OCI-LY3 (cell line): ENCODE results near the gene GRAMD1B.

Experiments used
- H2AFZ ChIP-seq: fragments of 200-600, 300-600 bp; shearing (Covaris generic); 2 replicates; pipeline ENCODE4 v1.6.0; 2014; ENCODE audit warnings: antibody characterized with exemption, low read depth, low read length
- H3K27ac ChIP-seq: fragments of 200-600, 300-600 bp; sonication (generic); 2 replicates; pipeline ENCODE4 v1.5.1; 2014; ENCODE audit warnings: mild to moderate bottlenecking, low read length, moderate library complexity, mixed read lengths
- H3K27me3 ChIP-seq: fragments of 200-600, 300-600 bp; sonication (generic); 2 replicates; pipeline ENCODE4 v1.6.1; 2014; ENCODE audit warnings: low read depth, low read length, mixed read lengths
- H3K36me3 ChIP-seq: fragments of 200-600, 300-600 bp; sonication (generic); replicated peaks from 2 replicates; pipeline ENCODE3; 2014; ENCODE audit warnings: low read depth, low read length, mixed read lengths
- H3K4me1 ChIP-seq: fragments of 300-600, 200-600 bp; sonication (generic); 2 replicates; pipeline ENCODE4 v1.6.1; 2014; ENCODE audit warnings: low read length, mixed read lengths
- H3K4me2 ChIP-seq: fragments of 200-600, 300-600 bp; sonication (generic); 2 replicates; pipeline ENCODE4 v1.6.1; 2014; ENCODE audit warnings: low read length, mixed read lengths
- H3K4me3 ChIP-seq: fragments of 300-600, 200-600 bp; sonication (generic); 2 replicates; pipeline ENCODE4 v1.5.1; 2014; ENCODE audit warnings: antibody characterized with exemption, mild to moderate bottlenecking, low read length, moderate library complexity
- H3K79me2 ChIP-seq: fragments of 300-600, 200-600 bp; shearing (Covaris generic); 2 replicates; pipeline ENCODE4 v1.6.1; 2014; ENCODE audit warnings: mild to moderate bottlenecking, low read length, mixed read lengths
- H3K9ac ChIP-seq: fragments of 300-600, 200-600 bp; shearing (Covaris generic); 2 replicates; pipeline ENCODE4 v1.6.0; 2014; ENCODE audit warnings: mild to moderate bottlenecking, low read length, moderate library complexity
- H3K9me3 ChIP-seq: fragments of 200-600, 300-600 bp; shearing (Covaris generic); 2 replicates; pipeline ENCODE4 v1.6.1; 2014; ENCODE audit warnings: low read length, mixed read lengths; ENCODE audit not compliant: insufficient read depth
- H4K20me1 ChIP-seq: fragments of 200-600, 300-600 bp; sonication (generic); 2 replicates; pipeline ENCODE4 v1.6.1; 2016; ENCODE audit warnings: low read length, mixed read lengths; ENCODE audit not compliant: insufficient read depth
- EZH2phosphoT487 ChIP-seq: fragments of 200-600 bp; shearing (Covaris generic); IDR thresholded peaks from 2 replicates; pipeline ENCODE4 v1.6.1; 2018; ENCODE audit warnings: antibody characterized with exemption, mixed run types, low read depth
- TF ChIP-seq, protein P1 (sequence below): fragments of 200-600, 300-600 bp; sonication (generic); IDR thresholded peaks from 2 replicates; pipeline ENCODE4 v1.5.1; 2014; ENCODE audit warnings: antibody characterized with exemption, low read length, low read depth

Gene GRAMD1B

DNA sequence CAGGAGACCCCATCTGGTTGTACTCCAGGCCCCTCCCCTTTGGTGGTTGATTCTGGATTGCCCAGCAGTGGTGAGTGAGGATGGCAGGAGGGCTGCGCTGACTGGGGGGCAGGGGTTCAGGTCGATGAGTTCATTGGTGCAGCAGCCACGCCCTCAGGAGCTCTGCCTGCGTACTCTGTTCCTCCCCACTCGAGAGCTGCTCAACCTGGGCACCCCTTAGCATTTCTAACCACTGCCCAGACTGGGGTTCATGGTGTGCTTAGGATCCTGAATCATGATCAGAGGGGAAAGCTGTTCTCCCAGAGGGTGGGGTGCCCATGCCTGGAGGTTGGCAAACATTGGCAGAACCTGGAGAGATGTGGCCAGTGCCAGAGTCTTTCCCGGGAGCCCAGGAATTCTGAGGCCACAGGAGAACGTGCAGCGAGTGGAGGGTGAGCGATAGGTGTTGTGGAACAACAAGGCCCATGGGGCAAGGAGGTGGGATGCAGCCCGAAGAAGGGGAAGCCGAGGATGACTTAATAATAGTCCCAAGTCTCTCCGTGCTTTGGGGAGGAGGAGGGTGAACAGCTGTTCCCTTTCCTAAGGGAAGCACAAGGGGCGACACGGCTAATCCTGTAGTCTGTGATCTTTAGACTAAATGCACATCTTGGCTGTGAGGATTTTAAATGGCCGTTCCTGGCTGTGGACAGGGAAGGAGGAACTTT is 148.9 kb downstream of the GRAMD1B start:
- Histone ChIP-seq H3K36me3 (no peaks in the 10 kb centered on the region), H4K20me1 (peaks cover 13% of the 10 kb centered on the region; the same call in 1 of the 2 replicates), H3K27me3 (0 out of 2 replicates have a peak, but pooled peaks cover 8% of the 10 kb centered on the region), H3K9ac (no peak overlapping the region), H3K79me2 (no peaks in the 10 kb centered on the region), H3K27ac (no peak overlapping the region), H2AFZ (no peak overlapping the region), H3K9me3 (no peaks in the 10 kb centered on the region), H3K4me3 (no peak overlapping the region), H3K4me2 (no peak overlapping the region), H3K4me1 (peaks cover 13% of the 10 kb centered on the region)
- TF ChIP-seq EZH2phosphoT487 = no peak
- TF ChIP-seq, protein P1, sequence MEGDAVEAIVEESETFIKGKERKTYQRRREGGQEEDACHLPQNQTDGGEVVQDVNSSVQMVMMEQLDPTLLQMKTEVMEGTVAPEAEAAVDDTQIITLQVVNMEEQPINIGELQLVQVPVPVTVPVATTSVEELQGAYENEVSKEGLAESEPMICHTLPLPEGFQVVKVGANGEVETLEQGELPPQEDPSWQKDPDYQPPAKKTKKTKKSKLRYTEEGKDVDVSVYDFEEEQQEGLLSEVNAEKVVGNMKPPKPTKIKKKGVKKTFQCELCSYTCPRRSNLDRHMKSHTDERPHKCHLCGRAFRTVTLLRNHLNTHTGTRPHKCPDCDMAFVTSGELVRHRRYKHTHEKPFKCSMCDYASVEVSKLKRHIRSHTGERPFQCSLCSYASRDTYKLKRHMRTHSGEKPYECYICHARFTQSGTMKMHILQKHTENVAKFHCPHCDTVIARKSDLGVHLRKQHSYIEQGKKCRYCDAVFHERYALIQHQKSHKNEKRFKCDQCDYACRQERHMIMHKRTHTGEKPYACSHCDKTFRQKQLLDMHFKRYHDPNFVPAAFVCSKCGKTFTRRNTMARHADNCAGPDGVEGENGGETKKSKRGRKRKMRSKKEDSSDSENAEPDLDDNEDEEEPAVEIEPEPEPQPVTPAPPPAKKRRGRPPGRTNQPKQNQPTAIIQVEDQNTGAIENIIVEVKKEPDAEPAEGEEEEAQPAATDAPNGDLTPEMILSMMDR = no peak

DNA sequence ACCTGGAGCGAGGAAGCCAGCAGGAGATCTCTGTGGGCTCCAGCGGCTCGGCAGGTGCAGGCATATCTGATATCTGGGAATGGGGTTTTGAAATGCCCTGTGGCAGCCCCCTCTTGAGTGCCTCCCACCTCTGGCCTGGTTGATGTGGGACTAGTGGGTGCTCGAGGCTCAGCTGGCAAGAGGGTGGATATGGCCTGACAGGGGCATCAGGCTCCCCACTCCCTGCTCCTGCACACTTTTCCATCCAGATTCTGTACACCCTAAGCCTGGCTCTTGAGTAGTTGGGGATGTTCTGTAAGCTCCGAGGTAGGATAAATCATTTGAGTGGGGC is 149.4 kb downstream of the GRAMD1B start:
- Histone ChIP-seq H3K4me2 (no peak overlapping the region), H3K4me1 (peaks cover 13% of the 10 kb centered on the region), H3K27ac (no peak overlapping the region), H3K36me3 (no peaks in the 10 kb centered on the region), H3K27me3 (0 out of 2 replicates have a peak, but pooled peaks cover 8% of the 10 kb centered on the region), H3K4me3 (no peak overlapping the region), H3K9ac (no peak overlapping the region), H2AFZ (no peak overlapping the region), H3K79me2 (no peaks in the 10 kb centered on the region), H4K20me1 (peaks cover 13% of the 10 kb centered on the region; the same call in 1 of the 2 replicates), H3K9me3 (no peaks in the 10 kb centered on the region)
- TF ChIP-seq, protein P1 = no peak
- no peak for TF ChIP-seq EZH2phosphoT487

DNA sequence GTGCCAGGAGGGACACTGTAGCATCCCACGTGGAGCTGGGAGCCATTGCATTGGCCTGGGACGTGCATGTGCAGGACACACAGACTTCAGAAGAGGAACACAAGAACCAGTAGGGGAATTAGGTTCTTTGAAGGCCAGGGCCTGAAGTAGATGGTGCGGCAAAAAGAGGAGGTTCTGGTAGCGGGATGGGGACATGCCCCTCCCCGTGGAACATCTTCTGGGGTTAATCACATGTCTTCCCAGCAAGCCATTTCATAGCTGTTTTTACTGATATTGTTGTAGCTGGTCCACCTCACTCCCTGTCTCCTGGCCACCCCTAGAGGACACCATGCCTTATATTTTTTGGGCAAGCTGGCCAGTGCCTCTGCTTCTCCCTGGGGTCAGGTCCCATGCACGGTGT is 150.1 kb downstream of the GRAMD1B start:
- Histone ChIP-seq H3K27me3 (0 out of 2 replicates have a peak, but pooled peaks cover 5% of the 10 kb centered on the region), H3K9ac (no peak overlapping the region), H3K4me2 (peak overlapping the region; percentile 51; the same call in 1 of the 2 replicates), H2AFZ (no peak overlapping the region), H3K79me2 (no peaks in the 10 kb centered on the region), H4K20me1 (peaks cover 13% of the 10 kb centered on the region; the same call in 1 of the 2 replicates), H3K36me3 (no peaks in the 10 kb centered on the region), H3K9me3 (no peaks in the 10 kb centered on the region), H3K4me3 (no peak overlapping the region), H3K4me1 (peaks cover 13% of the 10 kb centered on the region), H3K27ac (no peak overlapping the region)
- TF ChIP-seq, protein P1 = no peak
- TF ChIP-seq EZH2phosphoT487 = no peak

DNA sequence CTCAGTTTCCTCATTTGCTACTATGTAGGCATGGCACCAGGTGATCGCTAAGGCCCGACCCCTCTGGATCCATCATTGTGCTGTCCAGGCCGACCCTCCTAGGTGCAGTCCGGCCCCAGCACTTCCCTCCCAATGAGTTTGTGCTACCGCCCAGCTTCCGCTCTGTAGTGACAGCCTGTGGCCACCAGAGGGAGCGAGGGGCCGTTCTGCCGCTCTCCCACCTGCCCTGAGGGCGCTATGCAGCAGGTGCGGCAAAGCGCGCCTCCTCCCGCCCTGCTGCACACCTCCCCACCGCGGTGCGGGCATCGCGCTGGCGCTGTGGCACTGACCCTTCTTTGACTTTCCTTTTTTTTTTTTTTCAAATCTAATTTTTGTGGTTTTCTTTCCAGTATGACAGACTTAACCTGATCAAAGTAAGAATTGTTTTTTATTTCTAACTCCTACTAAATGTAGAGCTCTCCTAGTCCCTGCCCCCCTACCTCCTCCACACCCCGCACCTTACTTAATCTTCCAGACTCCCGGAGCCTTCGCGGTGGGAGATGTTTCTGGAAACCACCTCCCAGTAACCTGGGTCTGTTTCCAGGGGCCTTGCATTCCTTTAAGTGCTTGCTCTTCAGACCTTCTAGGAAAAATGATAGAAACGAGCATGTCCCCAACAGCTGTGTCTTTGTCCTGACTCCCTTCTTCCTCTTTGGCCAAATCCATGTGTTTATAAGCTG is 150.6 kb downstream of the GRAMD1B start:
- Histone ChIP-seq H3K36me3 (no peaks in the 10 kb centered on the region), H3K79me2 (no peaks in the 10 kb centered on the region), H3K27ac (no peak overlapping the region), H3K4me2 (peak overlapping the region; percentile 51), H2AFZ (no peak overlapping the region), H3K27me3 (0 out of 2 replicates have a peak, but pooled peaks cover 5% of the 10 kb centered on the region), H4K20me1 (peaks cover 13% of the 10 kb centered on the region; the same call in 1 of the 2 replicates), H3K9ac (no peak overlapping the region), H3K4me1 (peaks cover 13% of the 10 kb centered on the region), H3K9me3 (no peaks in the 10 kb centered on the region), H3K4me3 (no peak overlapping the region)
- TF ChIP-seq EZH2phosphoT487 = no peak
- TF ChIP-seq, protein P1 = peak; percentile 83
